Smooth muscle cell of bladder (primary cell): Measurements from ENCODE around the gene LAMTOR3. TPM values are rescaled to one million over a fixed set of nuclear protein-coding genes. Genes with fewer than 3 reads are reported as not detected.

ENCODE experiments used
- total RNA-seq: library from RNA; depleted of rRNA; stranded (reverse); fragments of >200 nt; gene quantifications from 2 replicates; pipeline ENCODE4 v1.2.3, GENCODE V29; 2014

Gene LAMTOR3, protein sequence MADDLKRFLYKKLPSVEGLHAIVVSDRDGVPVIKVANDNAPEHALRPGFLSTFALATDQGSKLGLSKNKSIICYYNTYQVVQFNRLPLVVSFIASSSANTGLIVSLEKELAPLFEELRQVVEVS
- 19.5 and 27.5 TPM in 2 replicates for total RNA-seq

DNA sequence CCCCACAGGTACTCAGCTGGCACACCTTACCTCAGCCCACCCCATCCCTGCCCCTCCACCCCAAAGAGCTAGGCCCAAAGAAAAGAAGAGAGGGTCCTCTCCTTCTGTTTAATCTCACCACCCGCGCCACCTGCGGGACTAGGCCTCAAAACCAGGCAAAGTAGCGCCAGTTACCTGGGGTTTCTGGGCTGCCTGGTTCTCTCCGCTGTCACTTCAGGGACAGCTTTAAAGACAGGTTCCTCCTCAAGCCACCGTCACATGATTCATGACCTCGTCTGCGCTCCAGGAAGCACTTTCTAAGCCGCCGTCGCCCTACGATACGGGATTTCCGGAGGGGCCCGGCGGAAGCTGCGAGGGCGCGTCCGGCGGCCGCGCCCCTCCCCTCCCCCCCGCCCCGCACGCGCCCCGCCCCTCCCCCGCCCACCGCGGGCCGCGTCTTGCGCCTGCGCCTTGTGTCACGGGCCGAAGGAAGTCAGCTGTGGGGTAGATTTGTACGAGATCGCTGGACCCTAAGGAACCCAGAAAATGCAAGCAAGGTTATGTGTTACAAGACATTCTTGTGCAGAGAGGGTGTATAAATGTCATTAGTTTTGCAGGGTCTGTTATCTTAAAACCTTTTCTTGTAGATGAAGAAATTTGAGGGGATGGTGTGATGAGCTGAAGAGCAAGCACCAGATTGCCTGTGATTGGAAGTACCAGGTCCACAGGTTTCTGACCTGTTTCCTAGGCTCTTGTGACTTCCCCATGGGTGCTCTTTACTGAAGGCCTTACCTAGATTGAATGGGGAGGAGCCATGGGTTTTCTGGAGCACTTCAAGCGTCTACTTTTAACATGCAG lies at the start of gene LAMTOR3:
TSS of gene LAMTOR3 (minus strand) at position 267 of the 837 bp plus-strand sequence. CDS start 464 bp downstream, outside the sequence.

Other genes with a start within 250 kb of the LAMTOR3 start
- under 0.01 TPM in 1 of 2 replicates, not detected in the other for gene C4orf54, start 236.6 kb downstream of the LAMTOR3 start, total RNA-seq
- gene DAPP1, start 77.6 kb downstream of the LAMTOR3 start, total RNA-seq, result 0.09 TPM in 1 of 2 replicates, not detected in the other
- gene DNAJB14, start 52.2 kb upstream of the LAMTOR3 start, total RNA-seq, result 31.9 and 45.4 TPM in 2 replicates
- 120 and 132 TPM in 2 replicates for gene H2AZ1, start 55.8 kb upstream of the LAMTOR3 start, total RNA-seq